ENCODE measurements around the gene MMP23B.

MMP23B gene

DNA sequence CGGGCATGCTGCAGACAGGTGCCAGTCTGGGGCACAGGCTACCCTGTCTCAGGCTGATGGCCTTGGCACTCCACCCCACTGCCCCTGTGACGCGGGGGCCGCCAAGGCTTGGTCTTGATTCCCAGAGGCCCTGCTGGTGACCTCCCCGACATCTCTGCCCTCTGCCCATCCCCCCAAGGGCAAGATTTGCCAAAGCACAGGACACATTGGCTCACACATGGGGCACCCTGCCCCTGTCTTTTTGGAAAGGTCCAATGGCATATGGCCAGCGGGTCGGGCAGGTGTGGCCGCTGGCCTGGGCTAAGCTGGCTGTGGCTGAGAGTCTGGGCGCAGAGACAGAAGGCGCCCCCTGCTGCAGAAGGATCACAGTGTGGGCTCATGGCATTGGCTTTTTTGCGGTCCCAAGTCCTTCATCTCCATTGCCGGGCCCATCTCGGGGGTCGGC is 12.0 kb upstream of the MMP23B start:
- DNase-seq (ENCODE audit: low read depth, low spot score): peak; percentile 64

DNA sequence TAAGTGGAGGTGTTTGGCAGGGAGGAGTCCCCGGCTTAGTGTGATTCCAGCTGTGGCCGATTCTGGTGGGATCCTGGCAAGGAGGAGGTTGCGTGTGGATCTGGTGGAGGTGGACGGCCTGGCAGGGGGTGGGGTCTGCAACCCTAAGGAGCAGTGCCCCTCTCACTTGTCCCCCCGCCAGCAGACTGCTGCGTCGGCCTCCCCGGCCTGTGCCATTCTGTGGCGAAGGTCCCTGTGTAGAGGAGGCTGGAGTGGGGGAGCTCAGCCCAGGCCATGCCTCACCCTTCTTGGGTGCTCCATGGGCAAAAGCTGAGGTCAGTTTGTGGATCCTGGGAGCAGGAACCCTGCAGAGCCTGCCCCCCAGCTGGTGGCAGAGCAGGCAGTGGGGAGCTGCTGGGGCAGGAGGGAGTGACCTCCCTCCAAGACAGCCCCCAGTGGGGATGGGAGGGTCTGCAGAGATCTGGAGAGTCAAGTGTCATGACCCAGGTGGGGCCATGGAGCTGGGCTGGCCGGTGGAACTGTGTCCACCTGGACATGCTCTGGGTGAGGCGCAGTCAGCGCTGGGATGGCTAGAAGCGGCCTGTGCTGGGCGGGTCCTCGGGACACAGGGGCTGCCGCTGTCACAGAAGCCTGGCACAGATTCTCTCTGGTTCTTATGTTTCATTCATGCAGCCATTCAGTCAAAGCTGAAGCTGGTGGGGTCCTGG is 11.4 kb upstream of the MMP23B start:
- no peak for DNase-seq (ENCODE audit: low read depth, low spot score)

DNA sequence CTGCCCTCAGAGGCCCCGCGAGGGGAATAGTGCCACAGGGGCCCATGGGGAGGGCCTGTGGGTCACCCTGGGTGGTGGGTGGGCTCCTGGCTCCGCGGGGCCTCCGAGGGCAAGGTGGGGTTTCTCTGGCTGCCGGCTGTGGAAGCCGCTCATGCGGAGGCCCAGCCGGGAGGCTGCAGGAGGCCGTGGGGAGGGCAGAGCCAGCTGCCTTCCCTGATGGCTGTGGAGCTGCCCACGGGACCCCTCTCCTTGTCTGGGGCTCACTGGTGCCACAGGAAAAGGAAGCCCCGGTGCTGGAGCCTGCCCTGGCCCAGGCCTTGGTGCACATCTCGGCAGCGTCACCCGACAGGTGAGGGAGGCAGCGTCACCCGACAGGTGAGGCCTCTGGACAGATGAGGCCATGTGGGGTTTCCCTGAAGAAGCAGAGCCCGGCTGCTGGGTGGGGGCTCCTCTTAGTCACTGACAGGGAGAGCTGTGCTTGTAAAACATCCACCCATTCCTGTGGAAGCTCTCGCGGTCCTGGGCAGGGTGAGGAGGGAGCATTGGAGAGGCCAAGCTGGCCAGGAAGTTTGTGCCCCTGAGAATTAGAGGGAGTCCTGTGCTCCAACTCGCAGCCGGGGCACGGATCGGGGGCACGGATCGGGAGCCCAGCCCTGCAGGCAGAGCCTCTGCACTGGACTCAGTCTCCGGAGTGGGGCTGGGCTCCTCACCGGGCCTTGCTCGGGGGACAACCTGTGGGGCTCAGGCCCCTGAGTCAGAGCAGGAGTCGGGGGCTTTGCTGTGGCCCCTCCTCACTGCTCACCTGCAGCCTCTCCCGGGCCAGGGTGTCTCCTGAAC is 10.6 kb upstream of the MMP23B start:
- DNase-seq (ENCODE audit: low read depth, low spot score): no peak

DNA sequence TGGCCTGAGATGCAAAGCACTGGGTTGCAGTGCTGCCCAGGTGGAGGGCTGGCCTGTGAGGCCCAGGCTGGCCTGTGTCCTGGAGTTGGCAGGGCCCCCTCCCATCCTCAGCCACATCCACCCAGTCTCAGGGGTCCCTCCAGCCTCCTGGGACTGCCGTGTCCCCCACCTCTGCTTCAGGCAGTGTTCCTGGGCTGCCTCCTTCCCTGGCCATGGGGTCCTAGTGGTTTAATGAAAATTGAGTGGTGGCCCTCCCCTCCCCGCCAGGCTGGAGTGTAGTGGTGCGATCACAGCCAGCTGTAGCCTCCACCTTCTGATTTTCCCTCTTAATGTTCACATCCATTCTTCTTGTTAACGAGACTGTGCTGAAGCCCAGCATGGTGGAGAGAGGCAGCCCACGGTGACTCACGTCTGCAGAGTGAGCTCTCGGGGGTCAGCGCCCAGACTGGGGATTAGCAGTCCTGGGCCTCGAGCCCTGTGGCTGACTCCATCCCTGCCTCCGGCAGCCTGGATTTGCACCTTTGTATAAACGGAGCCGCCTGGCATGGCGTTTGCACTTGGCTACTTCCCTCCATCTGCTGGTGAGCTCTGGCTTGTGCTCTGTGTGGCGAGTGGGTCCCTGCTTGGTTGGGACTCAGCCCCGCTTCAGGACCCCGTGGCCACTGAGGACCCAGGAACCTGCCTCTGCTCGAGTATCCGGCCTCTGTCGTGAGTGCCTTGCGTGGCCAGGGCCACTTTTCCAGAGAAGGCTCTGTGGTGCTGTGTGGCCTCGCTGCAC is 9.8 kb upstream of the MMP23B start:
- no peak for DNase-seq (ENCODE audit: low read depth, low spot score)

DNA sequence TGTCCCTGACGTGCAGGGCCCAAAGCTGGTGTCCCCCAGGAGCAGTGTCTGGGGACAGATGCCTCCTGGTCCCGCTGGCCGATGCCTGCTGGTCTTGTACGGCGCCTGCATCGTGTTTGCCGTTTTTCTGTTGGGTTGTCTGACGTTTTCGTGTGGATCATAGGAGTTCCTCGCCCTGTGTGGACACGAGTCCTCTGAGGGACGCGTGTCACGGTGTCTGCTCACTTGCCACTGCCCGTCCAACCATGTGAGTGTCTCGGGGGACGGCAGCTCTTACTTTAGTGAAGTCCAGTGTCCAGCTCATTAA is 9.2 kb upstream of the MMP23B start:
- no peak for DNase-seq (ENCODE audit: low read depth, low spot score)

DNA sequence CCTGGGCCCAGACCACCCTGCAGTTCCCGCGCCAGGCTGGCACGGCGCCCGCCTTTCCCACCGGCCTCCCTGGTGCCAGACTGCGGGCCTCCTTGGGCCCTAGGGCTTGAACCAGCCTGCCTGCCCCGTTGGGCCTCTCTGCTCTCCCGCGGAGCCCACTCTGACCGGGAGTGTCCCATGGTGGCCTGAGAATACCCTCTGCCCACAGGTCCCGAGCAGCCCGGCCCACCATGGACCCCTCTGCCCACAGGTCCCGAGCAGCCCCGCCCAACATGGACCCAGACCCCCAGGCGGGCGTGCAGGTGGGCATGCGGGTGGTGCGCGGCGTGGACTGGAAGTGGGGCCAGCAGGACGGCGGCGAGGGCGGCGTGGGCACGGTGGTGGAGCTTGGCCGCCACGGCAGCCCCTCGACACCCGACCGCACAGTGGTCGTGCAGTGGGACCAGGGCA is 8.8 kb upstream of the MMP23B start:
- no peak for DNase-seq (ENCODE audit: low read depth, low spot score)

DNA sequence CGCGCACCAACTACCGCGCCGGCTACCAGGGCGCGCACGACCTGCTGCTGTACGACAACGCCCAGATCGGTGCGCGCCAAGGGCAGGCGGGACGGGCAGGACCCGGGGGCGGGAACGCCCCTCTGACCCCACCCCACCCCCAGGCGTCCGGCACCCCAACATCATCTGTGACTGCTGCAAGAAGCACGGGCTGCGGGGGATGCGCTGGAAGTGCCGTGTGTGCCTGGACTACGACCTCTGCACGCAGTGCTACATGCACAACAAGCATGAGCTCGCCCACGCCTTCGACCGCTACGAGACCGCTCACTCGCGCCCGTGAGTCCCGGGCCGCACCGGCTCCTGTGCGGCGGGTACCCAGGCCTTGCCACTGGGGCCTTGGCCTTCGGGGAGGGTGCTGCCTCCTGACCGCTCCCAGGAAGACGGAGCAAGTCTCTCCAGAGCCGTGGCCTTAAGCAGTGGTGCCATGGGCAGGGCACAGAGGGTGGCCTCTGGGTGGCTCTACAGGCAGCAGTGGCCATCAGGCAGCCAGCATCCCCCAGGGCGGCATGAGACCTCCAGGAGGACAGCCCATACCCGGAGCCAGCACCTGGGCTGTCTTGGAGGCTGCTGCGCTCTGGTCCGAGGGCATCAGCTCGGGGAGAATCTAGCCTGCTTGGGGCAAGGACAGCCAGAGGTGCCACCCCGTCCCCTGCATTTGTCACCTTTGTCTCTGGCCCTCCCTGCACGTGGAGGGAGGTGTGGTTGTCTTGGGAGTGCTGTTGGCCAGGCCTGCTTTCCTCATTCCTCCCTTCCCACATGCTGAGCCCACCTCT is 8.1 kb upstream of the MMP23B start:
- DNase-seq (ENCODE audit: low read depth, low spot score): no peak

DNA sequence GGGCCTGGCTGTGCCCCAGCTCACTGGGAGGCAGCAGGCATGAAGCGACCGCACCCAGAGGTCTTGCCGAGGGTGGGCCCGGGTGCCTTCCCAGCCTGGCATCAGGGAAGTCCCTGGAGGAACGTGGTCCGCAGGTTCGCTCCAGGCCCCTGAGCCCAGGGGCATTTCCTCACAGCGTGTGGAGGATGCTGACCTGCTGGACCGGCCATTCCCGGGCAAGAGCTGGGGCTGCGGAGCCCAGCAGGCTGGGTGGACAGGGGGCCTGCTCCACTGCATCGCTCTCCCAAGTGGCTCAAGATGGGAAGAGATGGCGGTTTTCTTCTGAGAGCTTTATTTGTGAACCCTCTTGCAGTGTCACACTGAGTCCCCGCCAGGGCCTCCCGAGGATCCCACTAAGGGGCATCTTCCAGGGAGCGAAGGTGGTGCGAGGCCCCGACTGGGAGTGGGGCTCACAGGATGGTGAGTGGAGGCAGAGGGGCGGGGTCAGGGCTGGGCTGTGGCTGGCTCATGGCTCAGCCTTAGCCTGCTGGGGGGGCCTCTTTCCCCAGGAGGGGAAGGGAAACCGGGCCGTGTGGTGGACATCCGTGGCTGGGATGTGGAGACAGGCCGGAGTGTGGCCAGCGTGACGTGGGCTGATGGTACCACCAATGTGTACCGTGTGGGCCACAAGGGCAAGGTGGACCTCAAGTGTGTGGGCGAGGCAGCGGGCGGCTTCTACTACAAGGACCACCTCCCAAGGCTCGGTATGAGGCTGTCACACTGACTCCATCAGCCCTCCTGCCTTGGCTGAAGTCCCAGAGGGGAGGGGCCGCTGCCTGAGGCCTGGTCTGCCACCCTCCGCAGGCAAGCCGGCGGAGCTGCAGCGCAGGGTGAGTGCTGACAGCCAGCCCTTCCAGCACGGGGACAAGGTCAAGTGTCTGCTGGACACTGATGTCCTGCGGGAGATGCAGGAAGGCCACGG is 7.2 kb upstream of the MMP23B start:
- no peak for DNase-seq (ENCODE audit: low read depth, low spot score)

DNA sequence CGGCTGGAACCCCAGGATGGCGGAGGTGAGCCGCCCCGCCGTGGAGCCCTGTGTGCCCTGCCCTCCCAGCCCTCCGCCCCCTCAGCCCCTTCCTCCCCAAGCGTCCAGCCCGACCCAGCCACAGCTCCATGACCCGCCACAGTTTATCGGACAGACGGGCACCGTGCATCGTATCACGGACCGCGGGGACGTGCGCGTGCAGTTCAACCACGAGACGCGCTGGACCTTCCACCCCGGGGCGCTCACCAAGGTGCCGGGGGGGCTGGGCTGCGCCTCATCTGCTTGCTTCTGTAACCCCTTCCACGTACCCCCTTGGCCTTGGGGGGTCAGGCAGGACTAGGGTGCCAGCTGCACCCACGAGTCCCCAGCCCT is 6.6 kb upstream of the MMP23B start:
- DNase-seq (ENCODE audit: low read depth, low spot score): no peak

DNA sequence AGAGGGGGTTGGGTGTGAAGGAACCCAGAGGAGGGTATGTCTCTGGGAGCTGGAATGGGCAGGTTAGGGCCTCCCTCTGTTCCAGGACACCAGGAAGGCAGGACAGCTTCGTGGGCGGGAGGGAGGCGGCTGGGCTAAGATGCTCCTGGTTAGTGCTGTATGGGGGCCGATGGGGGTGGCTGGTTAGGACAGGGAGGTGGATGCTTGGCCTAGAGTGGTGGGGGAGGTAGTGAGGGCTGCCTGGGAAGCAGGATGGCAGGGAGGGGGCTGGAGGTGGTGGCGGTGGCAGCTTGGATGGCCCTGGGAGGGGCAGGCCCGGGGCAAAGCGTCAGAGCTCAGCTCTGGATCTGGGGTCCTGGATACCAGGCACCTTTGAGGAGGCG is 6.2 kb upstream of the MMP23B start:
- no peak for DNase-seq (ENCODE audit: low read depth, low spot score)

DNA sequence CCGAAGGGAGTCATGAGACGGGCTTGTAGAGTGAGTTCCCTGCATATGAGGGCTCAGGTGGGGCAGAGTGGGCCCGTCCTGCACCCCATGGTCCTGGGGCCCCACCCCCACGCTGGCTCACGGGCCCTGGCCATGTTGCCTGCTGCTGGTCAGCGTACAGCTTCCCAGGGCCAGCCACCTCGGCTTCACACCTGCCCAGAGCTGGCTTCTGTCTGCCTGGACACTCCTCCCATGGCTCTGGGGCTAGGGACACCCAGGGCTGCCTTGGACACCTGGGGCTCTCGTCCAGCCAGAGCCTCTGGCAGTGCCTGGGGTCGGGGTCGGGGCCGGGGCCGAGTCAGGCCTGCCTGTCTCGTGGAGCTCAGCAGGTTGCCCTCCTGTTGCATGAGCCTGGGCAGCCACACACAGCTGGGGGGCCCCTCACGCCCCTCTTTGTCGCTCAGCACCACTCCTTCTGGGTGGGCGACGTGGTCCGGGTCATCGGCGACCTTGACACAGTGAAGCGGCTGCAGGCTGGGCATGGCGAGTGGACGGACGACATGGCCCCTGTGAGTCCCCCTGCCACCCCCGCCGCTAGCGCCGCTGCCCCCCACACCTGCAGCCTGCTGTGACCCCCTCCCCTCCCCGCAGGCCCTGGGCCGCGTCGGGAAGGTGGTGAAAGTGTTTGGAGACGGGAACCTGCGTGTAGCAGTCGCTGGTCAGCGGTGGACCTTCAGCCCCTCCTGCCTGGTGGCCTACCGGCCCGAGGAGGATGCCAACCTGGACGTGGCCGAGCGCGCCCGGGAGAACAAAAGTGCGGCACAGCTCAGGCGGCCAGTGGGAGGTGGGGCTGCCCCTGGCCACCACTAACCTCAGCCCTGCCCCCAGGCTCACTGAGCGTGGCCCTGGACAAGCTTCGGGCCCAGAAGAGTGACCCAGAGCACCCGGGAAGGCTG is 5.5 kb upstream of the MMP23B start:
- DNase-seq (ENCODE audit: low read depth, low spot score): no peak

DNA sequence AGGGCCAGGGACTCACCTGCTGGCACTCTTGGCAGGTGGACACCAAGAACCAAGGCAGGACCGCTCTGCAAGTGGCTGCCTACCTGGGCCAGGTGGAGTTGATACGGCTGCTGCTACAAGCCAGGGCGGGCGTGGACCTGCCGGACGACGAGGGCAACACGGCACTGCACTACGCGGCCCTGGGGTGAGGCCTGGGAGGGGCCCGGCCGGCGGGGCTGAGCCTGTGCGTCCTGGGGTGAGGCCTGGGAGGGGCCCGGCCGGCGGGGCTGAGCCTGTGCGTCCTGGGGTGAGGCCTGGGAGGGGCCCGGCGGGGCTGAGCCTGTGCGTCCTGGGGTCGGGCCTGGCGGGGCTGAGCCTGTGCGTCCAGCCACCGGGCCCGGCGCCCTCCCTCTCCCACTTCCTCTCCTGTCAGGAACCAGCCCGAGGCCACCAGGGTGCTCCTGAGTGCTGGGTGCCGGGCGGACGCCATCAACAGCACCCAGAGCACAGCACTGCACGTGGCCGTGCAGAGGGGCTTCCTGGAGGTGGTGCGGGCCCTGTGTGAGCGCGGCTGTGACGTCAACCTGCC is 4.6 kb upstream of the MMP23B start:
- DNase-seq (ENCODE audit: low read depth, low spot score): peak; percentile 32

DNA sequence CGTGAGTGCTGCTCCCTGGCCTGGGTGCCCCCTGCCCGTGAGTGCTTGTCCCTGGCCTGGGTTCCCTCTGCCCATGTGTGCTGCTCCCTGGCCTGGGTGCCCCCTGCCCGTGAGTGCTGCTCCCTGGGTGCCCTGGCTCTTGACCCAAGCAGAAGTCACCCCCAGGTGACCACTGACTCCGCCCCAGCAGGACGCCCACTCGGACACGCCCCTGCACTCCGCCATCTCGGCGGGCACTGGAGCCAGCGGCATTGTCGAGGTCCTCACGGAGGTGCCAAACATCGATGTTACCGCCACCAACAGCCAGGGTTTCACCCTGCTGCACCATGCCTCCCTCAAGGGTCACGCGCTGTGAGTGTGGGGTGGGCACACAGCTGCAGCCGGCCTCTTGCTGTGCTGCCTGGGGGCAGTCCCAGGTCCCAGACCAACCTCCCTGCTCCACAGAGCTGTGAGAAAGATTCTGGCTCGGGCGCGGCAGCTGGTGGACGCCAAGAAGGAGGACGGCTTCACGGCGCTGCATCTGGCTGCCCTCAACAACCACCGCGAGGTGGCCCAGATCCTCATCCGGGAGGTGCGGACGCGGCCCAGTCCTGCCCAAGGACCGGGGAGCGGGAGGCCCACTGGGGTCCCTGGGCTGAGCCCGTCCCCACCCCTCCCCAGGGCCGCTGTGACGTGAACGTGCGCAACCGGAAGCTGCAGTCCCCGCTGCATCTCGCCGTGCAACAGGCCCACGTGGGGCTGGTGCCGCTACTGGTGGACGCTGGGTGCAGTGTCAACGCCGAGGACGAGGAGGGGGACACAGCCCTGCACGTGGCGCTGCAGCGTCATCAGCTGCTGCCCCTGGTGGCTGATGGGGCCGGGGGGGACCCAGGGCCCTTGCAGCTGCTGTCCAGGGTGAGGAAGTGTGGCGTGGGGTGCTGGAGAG is 3.9 kb upstream of the MMP23B start:
- DNase-seq (ENCODE audit: low read depth, low spot score): no peak

DNA sequence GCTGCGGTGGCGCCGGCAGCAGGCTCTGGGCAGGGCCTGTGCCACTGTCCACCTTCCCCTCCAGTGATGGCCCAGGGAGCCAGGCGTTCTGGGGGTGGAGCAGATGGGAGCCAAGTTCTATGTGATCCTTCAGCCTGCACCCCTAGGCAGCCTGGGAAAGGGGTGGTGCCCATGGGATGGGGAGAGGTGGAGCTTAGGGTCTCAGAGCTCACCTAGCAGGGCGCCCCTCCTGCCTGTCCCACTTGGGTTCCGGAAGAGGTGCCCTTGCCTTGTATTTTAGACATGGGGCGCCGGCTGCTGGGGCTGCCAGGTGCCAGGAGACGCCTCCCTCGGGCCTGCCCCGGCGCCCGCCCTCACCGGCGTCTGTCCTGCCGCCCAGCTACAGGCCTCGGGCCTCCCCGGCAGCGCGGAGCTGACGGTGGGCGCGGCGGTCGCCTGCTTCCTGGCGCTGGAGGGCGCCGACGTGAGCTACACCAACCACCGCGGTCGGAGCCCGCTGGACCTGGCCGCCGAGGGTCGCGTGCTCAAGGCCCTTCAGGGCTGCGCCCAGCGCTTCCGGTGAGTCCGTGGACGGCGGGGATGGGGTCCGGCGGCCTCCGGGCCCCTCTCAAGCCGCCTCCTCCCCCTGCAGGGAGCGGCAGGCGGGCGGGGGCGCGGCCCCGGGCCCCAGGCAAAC is 3.1 kb upstream of the MMP23B start:
- DNase-seq (ENCODE audit: low read depth, low spot score): no peak

DNA sequence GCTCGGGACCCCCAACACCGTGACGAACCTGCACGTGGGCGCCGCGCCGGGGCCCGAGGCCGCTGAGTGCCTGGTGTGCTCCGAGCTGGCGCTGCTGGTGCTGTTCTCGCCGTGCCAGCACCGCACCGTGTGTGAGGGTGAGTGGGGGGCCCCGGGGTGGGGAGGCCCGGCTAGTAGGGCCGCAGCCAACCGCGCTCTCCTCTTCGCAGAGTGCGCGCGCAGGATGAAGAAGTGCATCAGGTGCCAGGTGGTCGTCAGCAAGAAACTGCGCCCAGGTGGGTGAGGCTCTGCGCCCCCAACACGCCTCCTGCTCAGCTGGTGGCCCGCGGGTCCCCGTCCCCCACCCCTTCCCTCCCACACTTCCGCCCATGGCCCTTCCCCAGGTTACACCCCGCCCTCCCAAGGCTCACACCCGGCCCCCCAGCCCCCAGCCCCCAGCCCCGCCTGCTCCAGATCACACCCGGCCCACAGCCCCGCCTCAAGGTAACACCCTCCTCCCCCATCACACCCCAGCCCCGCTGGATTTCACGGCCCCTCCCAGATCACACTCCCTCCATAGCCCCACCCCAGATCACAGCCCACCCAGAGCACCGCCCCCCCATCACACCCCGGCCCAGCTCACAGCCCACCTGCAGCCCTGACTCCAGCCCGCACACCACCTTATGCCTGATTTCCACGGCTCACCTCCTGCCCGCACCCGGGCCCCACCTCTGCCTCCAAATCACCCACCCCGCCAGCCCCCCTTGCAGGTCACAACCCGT is 2.4 kb upstream of the MMP23B start:
- DNase-seq (ENCODE audit: low read depth, low spot score): no peak

DNA sequence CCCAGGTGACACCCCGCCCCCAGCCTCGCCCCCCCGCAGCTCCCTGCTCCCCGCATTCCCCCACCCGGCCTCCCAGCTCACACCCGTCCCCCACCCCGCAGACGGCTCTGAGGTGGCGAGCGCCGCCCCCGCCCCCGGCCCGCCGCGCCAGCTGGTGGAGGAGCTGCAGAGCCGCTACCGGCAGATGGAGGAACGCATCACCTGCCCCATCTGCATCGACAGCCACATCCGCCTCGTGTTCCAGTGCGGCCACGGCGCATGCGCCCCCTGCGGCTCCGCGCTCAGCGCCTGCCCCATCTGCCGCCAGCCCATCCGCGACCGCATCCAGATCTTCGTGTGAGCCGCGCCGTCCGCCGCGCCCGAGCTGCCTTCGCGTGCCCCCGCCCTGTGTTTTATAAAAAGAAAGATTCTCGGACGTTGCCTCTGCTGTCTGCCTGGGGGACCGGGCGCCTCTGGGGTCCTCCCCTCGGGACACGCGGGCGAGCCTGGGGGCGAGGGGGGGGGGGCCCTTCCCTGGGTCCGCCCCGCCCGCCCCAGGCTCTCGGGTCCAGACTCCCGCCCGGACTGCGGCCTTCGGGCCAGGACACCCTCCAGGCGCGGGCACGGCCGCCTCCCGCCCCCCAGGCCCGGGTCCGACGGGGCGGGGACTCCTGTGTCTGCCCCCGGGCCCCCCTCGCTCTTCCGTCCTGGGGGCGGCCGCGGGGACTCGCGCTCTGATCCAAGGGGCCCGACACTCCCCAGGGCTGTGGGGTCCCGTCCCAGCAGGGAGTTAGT is 1.6 kb upstream of the MMP23B start:
- DNase-seq (ENCODE audit: low read depth, low spot score): peak; percentile 91
